ENCODE data around the gene KIF11. TPM values are rescaled to one million over a fixed set of nuclear protein-coding genes. Genes with fewer than 3 reads are reported as not detected.
"Not testable (repeated sequence)": the region's sequence is repeated elsewhere in the genome, so short reads cannot be mapped to it uniquely, and the experiment has no call there.

The KIF11 gene
- total RNA-seq, 1 donor from 2014 or later, result 70.8 TPM

DNA sequence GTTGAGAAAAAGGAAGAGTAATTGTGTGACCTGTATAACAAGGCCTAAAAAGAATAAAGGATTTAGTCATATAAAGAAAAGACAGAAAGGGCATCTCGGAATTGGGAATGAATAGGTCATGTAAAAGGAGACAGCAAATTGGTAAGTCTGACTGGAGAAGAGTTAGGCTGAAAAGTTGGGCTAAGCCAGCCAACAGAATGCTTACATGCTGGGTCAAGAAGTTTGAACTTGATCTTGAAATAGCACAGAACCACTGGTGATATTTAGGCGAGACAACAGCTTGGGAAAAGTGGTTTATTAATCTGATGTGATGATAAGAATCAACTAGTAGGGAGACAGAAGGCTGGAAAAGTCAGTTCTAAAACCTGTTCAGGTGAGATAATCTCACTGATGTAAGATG is 23.9 kb upstream of the KIF11 start:
- peak overlapping the region; percentile 5 for H3K4me3 Mint-ChIP-seq
- TF ChIP-seq, protein P1, sequence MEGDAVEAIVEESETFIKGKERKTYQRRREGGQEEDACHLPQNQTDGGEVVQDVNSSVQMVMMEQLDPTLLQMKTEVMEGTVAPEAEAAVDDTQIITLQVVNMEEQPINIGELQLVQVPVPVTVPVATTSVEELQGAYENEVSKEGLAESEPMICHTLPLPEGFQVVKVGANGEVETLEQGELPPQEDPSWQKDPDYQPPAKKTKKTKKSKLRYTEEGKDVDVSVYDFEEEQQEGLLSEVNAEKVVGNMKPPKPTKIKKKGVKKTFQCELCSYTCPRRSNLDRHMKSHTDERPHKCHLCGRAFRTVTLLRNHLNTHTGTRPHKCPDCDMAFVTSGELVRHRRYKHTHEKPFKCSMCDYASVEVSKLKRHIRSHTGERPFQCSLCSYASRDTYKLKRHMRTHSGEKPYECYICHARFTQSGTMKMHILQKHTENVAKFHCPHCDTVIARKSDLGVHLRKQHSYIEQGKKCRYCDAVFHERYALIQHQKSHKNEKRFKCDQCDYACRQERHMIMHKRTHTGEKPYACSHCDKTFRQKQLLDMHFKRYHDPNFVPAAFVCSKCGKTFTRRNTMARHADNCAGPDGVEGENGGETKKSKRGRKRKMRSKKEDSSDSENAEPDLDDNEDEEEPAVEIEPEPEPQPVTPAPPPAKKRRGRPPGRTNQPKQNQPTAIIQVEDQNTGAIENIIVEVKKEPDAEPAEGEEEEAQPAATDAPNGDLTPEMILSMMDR (conservative IDR thresholded peaks at IDR 0.05), result no peak
- H3K9me3 Mint-ChIP-seq, result no peaks in the 10 kb centered on the region
- no peak overlapping the region for H3K27ac Mint-ChIP-seq (ENCODE audit: unreplicated experiment)
- DNase-seq (ENCODE audit: low read depth, low spot score), result no peak
- H3K4me1 Mint-ChIP-seq, result peaks cover 35% of the 10 kb centered on the region
- no peaks in the 10 kb centered on the region for H3K27me3 Mint-ChIP-seq (ENCODE audit: low read depth)
- peaks cover 9% of the 10 kb centered on the region for H3K36me3 Mint-ChIP-seq (ENCODE audit: low read depth)

DNA sequence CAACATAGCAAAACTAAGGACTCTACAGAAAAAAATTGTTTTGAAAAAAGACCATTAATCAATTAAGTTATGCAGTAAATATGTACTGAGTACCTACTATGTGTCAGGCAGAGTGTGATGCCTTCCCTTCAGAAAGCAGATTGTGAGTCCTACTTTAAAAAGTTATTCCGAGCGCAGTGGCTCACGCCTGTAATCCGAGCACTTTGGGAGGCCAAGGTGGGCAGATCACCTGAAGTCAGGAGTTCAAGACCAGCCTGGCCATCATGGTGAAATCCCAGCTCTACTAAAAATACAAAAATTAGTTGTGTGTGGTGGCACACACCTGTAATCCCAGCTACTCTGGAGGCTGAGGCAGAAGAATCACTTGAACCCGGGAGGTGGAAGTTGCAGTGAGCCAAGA is 23.3 kb upstream of the KIF11 start:
- H3K27ac Mint-ChIP-seq (ENCODE audit: unreplicated experiment); H3K27me3 Mint-ChIP-seq (ENCODE audit: low read depth); H3K36me3 Mint-ChIP-seq (ENCODE audit: low read depth); DNase-seq (ENCODE audit: low read depth, low spot score); H3K9me3 Mint-ChIP-seq: not testable (repeated sequence)
- Mint-ChIP-seq H3K4me1 (peaks cover 40% of the 10 kb centered on the region), H3K4me3 (peak overlapping the region; percentile 5)

DNA sequence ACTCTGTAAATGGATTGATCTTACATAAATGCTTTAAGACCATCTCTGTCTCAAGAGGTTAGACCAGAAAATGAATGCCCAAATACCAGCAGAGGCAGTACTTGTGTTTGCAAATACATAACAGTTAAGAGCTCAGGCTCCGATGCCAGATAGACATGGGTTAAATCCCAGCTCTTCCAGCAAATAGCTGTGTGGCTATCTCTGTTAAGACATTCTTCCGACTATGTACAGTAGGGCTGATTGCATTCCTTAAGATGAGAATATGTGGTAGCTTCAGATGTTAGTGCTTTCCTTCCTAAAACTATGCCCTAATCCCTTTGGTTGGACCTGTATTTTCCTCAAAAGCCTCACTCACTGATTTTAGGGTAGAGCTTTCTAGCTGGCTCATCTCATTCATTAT is 21.3 kb upstream of the KIF11 start:
- Mint-ChIP-seq H3K27ac (ENCODE audit: unreplicated experiment) (no peak overlapping the region), H3K4me1 (peaks cover 41% of the 10 kb centered on the region), H3K4me3 (peak overlapping the region; percentile 90), H3K9me3 (no peaks in the 10 kb centered on the region), H3K27me3 (ENCODE audit: low read depth) (no peaks in the 10 kb centered on the region), H3K36me3 (ENCODE audit: low read depth) (peaks cover 2% of the 10 kb centered on the region)
- TF ChIP-seq, protein P1 (conservative IDR thresholded peaks at IDR 0.05), result no peak
- DNase-seq (ENCODE audit: low read depth, low spot score), result no peak

DNA sequence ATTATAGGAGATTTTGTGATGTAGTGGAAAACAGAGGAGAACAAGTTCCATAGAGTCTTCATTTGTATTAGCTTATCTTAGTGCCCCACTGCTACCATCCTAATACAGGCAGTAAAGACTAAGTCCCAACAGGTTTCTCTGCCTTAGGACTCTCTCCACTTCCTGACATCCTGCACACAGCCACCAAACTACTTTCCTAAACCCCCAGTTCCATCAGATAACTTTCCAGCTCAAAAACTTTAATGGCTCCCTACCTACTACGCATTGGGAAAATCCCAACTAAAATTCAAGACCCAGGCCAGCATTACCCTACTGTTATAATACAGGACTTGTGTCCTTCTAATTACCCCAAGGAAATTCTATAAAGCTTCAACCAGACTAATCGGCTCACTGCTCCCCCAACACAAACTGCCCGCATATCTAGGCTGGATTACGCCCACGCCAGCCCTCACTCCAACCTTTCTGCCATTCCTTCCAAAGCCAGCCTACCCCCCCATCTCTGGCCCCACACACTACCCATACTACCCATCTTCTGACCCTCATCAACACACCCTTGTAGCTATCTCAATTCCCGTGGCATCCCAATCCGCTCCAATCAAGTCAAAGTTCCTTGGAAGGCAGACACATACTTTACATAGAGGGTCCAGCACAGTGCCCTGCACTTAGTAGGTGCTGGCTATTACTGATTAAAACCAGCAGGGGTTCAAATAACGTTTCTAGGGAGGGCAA is 20.4 kb upstream of the KIF11 start:
- H3K27me3 Mint-ChIP-seq (ENCODE audit: low read depth), result no peaks in the 10 kb centered on the region
- peak overlapping the region; percentile 57 for H3K27ac Mint-ChIP-seq (ENCODE audit: unreplicated experiment)
- TF ChIP-seq, protein P1 (conservative IDR thresholded peaks at IDR 0.05), result no peak
- H3K4me3 Mint-ChIP-seq, result peak overlapping the region; percentile 90
- no peak for DNase-seq (ENCODE audit: low read depth, low spot score)
- H3K4me1 Mint-ChIP-seq, result peaks cover 37% of the 10 kb centered on the region
- peaks cover 2% of the 10 kb centered on the region for H3K36me3 Mint-ChIP-seq (ENCODE audit: low read depth)
- no peaks in the 10 kb centered on the region for H3K9me3 Mint-ChIP-seq

DNA sequence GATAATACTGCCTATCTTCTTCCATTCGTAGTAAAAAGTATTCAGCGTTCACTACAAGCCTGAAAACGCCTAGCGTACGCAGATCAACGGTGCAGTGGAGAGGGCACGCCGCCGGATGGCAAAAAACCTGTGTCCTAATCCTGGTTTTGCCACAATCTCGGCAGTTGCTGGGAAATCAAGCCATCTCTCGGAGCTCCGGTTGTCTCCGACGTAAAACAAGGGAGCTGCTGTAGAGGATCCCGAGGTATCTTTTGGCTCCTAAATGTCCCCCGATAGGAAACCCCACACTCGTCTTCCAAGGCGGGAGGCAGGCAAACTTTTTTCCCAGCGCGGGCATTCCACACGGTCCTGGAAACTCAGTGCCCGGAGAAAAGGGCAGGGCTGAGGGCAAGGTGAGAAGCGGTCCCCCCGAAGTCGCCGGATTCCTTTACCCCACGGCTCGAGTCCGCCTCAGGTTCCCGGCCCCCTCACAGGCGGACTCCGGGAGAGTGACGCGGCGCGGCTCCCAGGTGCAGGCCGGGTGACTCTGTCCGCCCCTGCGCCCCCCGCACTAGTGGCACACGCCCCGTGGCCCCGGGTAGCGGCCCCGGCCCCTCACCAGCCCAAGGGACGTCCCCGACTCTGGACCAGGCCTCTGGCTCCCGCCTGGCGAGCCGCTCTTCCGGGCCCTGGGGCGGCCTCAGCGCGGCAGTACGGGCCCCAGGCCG is 19.7 kb upstream of the KIF11 start:
- Mint-ChIP-seq H3K27me3 (ENCODE audit: low read depth) (no peaks in the 10 kb centered on the region), H3K4me1 (peaks cover 33% of the 10 kb centered on the region), H3K4me3 (peak overlapping the region; percentile 90), H3K36me3 (ENCODE audit: low read depth) (peaks cover 2% of the 10 kb centered on the region), H3K9me3 (no peaks in the 10 kb centered on the region), H3K27ac (ENCODE audit: unreplicated experiment) (peak overlapping the region; percentile 47)
- TF ChIP-seq, protein P1 (conservative IDR thresholded peaks at IDR 0.05), result peak; percentile 41
- DNase-seq (ENCODE audit: low read depth, low spot score), result peak; percentile 26
